ENCODE data around the gene LKAAEAR1. TPM values are rescaled to one million over a fixed set of nuclear protein-coding genes. Genes with fewer than 3 reads are reported as not detected.

Gene LKAAEAR1
- polyA plus RNA-seq, 1 donor: not detected

DNA sequence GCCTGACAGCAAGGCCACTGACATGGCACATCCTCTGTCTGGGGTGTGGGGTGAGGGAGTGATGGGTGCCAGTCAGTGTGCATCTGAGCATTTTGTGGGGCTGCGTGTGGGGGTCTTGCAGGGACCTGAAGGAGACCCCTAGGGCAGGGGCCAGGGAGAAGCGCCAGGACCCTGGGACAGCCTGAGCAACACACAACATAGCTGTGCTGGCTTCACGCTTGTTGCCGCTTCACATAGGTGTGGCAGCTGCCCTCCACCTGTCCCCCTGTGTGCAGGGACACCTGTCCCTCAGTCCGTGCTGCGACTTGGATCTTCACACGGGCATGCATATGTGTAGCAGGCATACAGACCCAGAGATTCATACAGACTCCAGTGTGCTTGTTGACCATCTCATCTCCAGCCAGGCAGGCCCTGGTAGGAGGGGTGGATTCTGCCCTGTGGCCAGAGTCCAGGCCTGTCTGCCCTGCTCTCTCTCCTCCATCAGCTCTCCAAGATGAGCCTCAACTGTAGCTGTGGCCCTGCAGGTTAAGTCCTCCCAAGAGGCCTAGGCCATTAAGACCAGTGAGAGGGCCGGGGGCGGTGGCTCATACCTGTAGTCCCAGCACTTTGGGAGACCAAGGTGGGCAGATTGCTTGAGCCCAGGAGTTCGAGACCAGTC, 26.3 kb upstream of the LKAAEAR1 start:
- DNase-seq: no peak

DNA sequence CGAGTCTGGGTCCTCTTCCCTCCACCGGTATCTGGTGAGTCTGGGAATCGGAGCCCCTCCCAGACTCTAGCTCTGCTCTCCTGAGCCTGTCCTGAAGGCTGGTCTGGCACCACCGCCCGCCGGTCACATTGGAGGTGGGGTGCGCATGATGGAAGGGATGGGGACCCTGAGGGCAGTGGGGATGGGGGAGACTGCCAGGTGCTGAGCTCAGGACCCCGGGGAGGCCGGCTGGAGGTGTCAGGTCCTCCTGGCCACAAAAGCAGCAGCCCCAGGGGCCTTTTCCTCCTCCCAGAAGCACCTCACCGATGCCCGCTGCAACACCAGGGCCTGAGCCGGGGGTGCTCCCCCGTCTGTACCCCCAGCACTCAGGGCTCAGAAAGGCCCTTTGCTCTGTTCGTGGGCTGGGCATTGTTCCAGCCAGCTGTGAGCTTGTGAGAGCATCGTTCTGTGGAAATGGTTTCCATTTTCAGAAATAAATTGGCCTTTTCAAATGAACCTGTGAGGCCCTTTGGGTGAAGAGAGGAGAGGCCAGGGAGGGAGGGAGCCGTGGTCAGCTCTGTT, 25.7 kb upstream of the LKAAEAR1 start:
- DNase-seq: no peak

DNA sequence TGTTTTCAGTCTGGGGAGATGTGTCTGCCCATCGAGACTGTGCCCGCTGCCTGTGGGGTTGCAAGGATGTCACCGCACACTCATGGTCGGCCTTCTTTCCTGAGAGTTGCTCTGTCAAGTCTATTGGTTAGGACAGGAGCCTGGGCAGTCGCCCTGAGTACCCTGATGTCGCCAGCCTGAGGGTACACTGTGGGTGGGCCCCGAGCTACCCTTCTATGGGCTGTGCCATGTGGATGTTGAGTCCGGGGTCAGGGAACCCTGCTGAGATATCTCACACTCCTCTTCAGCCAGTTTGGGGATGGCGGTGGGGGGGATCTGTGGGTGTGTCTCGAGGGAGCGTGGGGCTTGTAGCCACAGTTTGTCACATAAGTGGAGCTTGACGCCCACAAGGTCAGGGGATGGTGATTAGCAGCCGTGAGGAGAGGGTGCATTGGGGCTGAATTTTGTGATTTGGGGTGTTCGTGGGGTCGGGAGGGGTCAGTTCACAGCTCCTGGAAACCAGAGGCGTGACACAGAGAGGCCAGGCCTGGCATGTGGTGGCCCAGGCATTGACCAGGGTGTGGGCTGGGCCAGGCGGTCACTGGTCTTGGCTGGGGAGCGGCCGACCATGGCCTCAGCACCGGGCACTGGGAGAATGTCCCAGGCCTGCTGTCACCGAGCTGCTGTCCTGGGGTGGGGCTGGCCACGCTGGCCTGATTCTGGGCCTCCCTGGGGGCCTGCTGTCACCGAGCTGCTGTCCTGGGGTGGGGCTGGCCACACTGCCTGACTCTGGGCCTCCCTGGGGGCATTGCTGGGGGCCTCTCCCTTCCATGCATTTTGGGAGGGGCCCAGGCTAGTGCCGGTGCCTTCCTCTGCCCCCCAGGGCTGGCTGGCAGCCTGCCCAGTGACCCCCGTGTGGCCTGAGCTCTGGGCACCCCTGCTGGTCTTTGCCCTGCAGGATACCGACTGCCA, 24.8 kb upstream of the LKAAEAR1 start:
- no peak for DNase-seq

DNA sequence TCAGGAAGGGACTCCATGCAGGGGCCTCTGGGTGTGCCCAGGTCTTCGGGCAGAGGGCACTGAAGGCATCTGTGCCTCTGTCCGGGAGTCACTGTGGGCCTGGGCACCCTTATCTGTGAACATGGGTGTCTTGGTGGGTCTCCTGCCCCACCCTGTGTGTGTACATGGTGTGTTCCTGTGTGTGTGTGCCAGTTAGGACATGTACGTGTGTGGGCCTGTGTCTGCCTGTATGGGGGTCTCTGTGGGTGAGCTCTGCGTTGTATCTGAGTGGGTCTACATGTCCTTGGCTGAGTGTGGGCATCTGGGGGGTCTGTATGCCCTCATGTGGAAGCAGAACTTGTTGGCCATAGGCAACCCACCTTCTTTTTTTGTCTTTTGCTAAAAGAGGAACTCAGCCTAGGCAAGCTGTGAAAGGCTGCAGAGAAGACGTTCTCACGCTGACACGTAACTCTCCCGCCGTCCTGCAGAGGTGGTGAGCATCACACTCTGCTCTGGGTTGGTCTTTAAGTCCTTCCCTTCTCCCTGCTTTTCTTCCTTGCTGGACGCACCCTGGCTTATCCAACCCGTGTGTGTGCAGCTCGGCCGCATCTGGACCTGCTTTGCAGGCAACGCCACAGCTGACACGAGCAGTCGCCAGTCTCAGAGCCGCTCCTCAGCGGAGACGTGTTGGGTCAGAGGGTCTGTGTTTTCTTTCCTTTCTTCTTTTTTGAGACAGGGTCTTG, 23.7 kb upstream of the LKAAEAR1 start:
- no peak for DNase-seq

DNA sequence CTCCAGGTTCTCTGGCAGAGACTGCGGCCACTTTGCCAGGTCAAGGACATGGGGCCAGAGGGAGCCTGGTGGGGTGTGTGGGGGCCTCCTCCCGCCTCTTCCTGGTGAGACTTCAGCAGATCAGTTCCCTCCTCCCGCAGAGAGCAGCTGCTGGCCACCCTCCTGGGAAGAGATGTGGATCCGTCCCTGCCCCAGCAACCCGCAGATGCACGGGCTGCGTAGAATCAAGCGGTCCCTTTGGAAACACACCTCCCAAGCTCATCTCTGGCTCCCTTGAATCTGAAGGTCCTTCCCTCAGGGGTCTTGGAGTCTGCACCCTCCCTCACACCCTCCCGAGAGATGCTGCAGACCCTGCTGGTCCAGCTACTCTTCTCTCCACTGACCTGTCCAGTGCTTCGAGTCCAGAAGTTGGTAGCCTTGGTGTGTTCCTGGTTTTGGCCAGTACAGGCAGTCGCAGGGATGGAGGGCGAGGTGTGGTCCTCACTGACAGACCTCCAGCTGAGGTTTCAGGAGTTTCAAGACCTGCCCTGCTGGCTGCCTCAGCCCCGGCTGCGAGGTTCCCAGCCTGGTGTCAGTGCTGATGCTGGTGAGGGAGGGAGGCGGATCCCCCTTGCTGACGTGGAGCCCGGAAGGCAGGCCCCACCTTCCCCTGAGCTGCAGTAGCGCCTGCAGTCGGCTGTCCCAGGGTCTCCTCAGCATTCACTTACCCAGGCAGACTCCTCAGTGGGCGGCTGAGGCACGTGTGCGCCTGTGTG, 23.0 kb upstream of the LKAAEAR1 start, which contains the start of gene NPBWR2:
NPBWR2 (minus strand) TSS at position 585 of the 755 bp plus-strand sequence. CDS start 734 bp downstream, outside the sequence.
- DNase-seq: no peak

DNA sequence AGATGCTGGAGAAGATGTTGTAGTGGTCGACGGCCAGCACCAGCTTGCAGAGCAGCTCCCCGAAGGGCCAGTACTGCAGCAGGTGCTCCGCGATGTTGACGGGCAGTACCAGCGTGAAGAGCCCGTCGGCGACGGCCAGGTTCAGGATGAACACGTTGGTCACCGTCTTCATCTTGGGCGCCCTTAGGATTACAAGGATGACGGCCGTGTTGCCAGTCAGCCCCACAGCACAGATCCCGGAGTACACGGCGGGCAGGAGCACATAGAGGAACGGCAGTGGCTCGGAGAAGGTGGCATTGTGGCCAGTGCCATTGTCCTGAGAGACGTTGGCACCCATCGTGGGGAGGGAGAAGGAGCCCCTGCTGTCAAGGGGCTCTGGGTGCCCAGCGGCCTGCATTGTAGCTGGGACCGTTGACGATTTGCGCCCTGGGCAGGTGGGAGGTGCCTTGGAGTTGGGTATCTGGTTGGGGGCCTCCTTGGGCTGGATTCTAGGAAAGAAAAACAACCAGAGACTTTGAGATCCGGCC, 22.3 kb upstream of the LKAAEAR1 start:
- no peak for DNase-seq

DNA sequence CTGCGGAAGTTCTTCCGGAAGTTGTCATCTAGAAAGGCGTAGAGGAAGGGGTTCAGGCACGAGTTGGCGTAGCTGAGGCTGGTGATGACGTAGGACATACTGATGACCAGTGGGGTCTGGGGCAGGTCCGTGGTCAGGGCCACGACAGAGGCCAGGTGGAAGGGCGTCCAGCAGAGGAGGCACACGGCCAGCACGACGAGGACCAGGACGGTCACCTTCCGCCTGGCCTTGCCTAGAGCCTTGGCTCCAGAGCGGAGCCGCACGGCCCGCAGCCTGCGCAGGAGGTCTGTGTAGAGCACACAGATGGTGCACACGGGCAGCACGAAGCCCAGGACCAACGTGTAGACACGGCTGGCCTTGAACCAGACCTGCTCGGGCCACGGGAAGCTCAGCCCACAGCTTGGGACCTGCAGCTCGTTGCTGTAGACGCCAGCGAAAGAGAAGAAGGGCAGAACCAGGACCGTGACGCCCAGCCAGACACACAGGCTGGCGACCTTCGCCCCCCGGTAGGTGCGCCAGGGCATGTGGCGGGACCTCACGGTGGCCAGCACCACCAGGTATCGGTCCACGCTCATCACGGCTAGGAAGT, 21.7 kb upstream of the LKAAEAR1 start:
- no peak for DNase-seq

DNA sequence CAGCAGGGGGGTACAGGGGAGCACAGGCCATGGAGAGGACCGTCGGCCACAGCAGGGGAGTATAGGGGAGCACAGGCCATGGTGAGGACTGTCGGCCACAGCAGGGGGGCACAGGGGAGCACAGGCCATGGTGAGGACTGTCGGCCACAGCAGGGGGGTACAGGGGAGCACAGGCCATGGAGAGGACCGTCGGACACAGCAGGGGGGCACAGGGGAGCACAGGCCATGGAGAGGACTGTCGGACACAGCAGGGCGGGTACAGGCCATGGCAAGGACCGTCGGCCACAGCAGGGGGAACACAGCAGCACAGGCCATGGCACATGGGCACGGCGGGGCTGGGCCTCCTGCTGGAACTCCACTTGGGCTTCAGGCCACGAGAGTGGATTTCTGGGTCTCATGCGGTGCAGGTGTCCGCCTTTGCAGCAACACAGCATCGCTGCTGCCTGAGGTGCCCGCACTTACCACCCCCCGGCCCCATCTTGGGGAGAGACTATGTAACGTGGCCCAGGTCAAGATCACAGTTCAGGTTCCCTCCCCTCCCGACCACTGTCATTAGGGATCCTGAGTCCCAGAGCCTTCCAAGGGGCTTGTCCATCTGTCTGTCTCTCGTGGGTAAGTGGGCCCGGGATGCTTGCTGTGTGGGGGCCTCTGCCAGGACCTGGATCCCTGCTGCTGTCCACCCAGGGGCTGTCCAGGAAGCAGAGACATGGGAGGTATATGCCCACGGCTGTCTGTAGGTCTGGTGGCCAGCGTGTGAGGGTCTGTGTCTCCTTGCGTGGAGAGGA, 20.7 kb upstream of the LKAAEAR1 start:
- no peak for DNase-seq

DNA sequence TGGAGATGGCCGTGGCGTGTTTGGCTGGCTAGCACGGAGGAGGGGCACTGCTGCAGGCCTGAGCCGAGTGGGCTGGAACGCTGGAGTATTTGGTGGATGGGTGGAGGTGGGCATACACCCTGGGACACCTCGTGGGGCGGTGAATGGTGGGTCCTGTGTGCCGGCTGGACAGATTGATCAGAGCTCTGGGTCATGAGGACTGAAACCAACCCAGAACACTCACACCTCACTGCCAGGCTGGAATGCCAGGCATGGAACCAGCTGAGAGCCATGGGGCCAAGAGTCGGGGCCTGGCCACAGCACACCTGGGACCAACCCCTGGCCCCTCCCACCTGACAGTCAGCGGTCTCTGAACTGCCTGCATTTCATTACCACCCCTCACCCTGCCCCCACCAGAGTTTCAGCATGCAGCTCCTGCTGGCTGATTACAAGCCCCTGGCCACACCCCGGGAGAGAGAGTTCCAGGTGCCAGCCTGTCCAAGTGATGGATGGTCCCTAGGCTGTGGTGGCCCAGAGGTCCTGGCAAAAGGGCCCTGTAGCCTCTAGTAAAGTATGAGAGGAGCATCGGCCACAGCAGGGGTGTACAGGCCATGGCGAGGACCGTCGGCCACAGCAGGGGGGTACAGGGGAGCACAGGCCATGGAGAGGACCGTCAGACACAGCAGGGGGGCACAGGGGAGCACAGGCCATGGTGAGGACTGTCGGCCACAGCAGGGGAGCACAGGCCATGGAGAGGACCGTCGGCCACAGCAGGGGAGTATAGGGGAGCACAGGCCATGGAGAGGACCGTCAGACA, 19.9 kb upstream of the LKAAEAR1 start:
- no peak for DNase-seq

DNA sequence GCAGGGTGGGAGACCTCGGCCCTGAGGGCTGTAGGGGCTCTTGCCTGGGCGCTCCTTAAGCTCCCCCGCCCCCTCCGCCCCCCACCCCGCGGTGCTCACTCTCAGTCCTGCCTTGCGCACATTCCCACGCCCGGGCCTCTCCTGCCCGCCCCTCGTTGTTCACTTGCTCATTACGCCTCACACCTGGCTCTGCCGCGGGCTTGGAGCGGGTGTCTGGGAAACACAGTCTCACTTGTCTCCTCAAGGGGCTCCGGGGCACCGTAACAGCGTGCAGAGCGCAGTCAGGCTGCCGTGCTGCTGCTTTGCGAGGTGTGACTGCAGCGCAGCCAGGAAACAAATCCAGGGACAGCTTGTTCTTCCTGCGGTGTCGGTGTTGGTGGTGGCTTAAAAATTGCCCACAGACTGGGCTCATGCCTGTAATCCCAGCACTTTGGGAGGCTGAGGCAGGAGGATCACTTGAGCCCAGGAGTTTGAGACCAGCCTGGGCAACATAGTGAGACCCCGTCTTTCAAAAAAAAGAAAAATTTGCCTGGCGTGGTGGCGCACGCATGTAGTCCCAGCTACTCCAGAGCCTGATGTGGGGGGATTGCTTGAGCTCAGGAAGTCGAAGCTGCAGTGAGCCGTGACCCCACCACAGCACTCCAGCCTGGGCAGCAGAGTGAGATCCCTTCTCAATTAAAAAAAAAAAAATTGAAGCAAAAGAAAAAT, 18.6 kb upstream of the LKAAEAR1 start:
- DNase-seq: no peak

DNA sequence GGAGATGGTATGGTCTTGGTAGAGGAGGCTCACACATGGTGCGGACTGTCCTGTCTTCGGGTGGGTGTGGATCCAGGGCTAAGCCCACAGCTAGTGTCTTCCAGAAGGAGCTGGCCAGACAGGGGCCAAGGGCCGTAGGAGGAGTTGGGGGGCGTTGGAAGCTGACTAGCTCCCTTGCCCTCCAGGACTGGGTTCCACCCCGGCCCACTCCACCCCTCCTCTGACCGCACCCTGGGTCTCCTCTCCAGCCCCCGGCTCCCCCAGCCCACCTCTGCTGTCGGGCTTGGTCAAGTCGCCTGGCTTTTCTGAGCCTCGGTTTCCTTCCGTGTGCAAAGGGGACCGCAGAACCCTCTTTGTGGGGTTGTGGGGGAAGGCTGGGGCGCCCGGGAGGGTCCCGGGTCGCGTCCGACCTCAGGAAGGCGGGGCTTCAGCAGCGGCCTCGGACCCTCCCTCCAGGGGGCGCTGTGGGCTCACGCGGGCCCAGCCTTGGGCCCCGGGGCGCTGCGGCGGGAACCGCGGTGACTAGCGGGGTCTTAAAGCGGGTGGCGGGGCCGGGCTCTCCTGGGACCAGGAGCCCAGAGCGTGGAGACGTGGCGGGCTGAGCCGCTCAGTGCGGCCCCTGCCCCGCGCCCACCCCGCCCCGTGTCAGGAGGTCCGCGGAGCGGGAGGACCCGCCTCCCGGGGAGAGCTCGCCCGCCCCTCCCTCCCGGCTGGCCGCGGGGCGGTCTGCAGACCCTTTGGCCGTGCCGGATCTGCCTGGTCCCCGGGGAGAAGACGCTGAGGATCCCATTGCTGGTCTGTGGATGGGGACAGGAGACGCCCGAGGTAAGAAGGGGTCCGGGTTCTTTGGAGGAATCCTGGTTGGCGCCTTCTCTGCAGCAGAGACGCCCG, 17.8 kb upstream of the LKAAEAR1 start:
- DNase-seq: no peak

DNA sequence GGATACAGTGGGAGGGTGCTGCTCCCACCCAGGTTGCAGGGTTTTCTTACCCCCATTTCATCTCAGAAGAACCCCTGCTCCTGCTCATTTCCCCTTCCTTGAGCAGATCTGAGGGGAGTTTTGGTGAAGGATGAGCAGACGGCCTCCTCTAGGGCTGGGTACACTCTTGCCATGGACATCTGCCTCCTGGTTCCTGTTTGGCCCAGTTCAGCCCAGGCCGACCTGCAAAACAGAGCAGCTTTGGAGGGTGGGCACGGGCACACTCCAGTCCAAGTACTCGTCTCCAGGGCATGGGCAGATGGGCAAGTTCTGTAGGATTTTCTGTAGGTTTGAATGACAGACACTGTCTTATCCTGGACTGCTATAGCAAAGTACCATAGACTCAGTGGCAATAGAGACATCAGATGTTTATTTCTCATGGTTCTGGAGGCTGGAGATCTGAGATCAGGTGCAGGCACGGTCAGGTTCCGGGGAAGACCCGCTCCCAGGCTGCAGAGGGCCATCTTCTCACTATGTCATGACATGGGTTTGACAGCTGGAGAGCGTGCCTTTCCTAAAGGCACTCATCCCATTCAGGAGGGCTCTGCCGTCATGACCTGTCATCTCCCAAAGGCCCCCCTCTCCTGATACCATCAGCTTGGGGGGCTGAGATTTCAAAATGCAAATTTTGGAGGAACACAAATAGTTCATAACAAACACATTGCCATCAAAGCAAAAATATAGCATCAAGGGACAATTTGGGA, 16.9 kb upstream of the LKAAEAR1 start:
- DNase-seq: no peak

DNA sequence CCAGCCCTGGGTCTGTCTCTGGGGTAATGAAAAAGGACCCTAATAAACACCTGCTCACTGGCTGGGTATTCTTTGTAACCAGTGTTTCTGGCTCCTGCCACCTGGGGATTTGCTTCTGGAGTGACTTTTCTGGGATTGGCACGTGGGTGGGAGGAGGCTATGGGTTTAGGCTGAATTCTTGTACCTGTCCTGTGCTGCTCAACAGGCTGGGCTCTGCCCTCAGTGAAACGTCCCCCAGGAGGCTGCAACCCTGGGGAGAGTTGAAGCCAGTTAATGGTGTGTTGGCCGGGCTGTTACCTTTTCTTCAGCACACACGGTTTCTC, 16.3 kb upstream of the LKAAEAR1 start:
- no peak for DNase-seq

DNA sequence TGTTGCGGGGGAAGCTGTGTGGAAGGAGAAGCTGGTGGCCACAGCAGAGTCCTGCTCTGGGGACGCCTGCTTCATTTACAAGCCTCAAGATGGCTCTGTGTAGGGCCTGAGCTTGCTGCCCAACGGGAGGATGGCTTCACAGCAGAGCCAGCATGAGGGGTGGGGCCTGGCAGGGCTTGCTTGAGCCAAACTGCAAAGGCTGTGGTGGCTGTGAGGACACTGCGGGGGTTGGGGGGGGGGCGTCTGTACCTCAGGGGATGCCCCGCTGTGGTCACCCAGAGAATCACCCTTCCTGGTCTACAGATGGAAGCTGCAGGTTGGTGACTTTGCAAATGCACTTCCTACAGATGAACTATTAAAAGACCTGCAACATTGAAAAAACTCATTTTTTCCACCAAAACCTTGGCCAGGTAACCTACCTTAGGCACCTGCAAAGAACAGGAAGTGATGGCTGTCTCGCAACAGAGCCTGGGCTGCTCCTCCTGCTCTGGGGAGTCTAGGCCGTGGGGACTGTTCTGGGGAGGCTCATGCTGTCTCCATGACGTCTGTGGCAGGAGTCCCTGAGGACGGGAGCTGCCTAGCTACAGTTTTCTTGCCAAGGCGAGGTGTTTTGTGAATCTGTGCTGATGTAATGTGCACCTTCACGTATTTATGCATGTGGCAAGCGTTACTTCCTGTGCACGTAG, 15.8 kb upstream of the LKAAEAR1 start:
- DNase-seq: no peak

DNA sequence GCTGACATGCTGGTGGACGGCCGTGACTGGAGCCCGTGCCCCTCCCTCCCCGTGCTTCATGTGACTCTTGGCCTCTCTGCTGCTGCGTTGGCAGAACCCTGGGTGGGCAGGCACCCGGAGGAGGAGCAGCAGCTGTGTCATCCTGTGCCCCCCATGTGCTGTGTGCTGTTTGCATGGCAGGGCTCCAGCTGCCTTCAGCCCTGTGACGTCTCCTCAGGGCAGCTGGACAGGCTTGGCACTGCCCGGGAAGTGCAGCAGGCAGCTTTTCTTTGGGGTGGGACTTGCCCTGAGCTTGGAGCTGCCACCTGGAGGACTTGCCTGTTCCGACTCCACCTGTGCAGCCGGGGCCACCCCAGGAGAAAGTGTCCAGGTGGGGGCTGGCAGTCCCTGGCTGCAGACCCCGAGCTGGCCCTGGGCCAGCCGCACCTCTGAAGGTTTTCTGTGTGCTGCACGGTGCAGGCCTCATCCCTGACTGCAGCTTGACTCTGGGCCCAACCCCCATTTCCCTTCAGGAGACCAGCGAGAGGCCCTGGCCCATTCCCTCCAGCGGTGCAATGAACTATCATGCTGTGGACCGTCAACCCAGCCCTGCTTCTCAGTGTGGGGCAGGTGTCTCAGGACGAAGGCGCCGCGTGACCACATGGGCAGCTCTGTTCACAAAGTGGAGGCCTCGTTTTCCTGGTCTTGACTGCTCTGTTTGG, 15.0 kb upstream of the LKAAEAR1 start:
- DNase-seq: peak; percentile 47

DNA sequence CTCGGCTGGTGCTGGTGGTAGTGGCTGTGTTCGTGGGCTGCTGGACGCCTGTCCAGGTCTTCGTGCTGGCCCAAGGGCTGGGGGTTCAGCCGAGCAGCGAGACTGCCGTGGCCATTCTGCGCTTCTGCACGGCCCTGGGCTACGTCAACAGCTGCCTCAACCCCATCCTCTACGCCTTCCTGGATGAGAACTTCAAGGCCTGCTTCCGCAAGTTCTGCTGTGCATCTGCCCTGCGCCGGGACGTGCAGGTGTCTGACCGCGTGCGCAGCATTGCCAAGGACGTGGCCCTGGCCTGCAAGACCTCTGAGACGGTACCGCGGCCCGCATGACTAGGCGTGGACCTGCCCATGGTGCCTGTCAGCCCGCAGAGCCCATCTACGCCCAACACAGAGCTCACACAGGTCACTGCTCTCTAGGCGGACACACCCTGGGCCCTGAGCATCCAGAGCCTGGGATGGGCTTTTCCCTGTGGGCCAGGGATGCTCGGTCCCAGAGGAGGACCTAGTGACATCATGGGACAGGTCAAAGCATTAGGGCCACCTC, 14.3 kb upstream of the LKAAEAR1 start:
- no peak for DNase-seq
